HG03025 (cell line): ENCODE data around the gene VSX1.

Source experiments
- ATAC-seq: cut with Tn5 transposase; IDR thresholded peaks from one replicate; pipeline ENCODE4 v1.9.1; 2021; ENCODE audit warnings: mild to moderate bottlenecking, moderate library complexity; ENCODE audit not compliant: unreplicated experiment, low FRiP score

VSX1 gene

DNA sequence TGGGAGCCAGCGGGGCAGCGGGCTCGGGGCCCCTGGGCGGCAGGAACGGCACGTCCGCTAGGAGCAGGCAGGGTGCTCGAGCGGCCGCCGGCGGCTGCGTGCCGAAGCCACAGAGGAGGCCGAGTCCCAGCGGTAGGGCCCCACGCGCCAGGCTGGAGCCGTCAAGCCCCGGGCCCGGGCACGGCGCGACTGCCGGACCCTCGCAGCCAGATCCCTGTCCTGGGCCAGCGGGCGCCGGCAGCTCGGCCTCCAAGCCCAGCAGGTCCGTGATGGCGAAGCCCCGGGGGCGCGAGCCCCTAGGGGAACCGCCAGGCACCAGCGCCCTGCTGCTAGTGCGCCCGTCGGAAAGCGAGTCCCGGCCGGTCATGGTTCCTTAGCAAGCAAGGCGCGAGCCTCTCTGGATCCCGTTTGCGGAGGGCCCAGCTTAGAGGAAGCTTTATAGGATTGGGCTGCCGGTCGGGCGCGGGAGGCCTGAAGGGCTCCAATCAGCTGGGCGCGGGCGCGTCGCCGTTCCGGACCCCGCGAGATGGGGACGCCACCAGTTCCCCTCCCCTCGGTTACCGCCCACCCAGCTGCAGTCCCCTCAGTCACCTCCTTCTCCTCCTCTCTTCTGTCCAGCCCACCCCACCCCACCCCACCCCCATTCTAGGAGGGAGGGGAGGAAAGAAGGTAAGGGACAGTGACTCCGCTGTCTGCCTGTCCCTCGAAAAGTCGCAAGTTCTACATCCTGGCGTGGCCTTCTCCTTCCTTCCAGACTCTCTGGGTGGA lies at the start of gene VSX1:
VSX1 (minus strand) TSS at position 412 of the 768 bp plus-strand sequence; CDS start at position 367, 45 bp downstream.
- no peak for ATAC-seq

DNA sequence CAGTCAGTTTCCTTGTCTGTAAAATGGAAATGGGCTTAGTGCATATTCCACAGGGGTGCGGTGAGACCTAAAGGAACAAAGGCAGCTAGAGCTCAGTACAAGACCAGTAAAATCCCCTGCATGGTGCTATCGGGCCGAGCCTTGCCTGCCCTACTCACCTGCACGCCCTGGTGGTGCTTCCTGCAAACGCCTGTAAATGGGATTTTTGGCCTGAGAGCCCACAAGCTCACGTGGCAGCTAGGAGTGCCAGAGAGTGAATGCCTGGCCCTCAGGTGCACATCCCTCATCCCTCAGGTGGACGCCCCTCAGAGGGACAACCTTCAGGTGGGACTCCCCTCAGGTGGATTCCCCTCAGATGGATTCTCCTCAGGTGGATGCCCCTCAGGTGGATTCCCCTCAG lies 48.0 kb upstream of the VSX1 start:
- ATAC-seq = no peak

DNA sequence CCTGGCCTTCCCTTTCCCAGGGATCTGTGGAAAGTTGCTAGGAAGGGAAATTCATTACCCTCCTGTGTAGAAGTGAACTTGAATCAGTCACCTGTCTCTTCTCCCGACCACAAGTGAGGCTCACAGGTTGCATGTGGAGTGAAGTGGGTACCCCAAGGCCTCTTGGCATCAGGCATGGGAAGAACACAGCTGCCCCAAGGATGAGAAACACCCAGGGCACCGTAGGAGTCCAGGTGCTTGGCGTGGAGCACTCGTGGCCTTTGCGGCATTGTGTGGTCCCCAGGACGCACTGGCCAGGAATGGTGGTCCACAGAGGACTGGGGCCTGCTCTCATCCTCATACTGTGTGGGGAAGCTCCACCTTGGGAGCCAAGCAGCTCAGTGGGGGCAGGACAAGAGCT lies 47.5 kb upstream of the VSX1 start:
- no peak for ATAC-seq

DNA sequence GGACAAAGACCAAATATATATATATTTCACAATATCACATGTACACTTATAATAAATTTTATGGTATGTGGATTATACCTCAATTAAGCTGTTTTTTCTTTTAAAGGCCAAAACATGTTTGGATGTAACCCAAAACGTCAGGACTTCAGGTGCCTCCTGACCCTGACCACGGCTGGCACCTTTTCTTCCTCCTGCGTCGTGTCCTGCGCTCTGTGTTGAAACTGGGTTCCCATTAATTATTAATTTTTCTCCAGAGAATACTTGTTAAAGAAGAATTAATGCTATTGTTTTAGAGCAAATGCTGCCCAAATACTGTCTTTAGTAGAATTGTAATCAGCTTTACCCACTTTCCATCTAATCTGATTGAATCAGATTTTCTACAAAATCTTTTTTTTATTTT lies 46.7 kb upstream of the VSX1 start:
- no peak for ATAC-seq

DNA sequence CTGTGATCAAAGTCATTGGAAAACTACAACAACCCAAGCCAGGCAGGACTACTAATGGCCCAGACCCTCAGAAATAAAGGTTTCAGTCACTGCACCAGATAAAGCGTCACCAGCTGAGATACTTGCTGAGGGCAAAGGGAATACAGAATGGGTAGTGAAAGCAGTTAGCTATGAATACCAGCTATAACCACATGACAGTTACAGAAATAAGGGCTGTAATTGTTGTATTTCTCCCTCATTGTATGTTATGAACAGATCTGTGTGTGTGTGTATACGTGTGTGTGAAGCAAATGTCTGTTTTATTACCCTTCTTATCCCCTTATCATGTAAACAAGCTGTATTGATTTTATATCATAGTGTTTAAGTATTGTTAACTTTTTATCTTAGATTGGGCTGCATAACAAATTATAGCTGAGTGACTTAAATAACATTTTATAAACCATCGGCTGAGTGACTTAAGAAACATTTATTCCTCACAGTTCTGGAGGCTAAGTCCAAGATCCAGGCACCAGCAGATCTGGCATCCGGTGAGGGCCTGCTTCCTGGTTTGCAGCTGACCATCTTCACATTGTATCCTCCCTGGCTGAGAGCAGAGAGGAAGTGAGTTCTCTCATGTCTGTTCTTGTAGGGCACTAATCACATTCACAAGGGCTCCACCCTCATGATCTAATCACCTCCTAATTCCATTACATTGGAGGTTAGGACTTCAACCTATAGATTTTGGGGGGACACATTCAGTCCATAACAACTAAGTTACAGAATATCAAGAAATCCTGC lies 46.0 kb upstream of the VSX1 start:
- no peak for ATAC-seq

DNA sequence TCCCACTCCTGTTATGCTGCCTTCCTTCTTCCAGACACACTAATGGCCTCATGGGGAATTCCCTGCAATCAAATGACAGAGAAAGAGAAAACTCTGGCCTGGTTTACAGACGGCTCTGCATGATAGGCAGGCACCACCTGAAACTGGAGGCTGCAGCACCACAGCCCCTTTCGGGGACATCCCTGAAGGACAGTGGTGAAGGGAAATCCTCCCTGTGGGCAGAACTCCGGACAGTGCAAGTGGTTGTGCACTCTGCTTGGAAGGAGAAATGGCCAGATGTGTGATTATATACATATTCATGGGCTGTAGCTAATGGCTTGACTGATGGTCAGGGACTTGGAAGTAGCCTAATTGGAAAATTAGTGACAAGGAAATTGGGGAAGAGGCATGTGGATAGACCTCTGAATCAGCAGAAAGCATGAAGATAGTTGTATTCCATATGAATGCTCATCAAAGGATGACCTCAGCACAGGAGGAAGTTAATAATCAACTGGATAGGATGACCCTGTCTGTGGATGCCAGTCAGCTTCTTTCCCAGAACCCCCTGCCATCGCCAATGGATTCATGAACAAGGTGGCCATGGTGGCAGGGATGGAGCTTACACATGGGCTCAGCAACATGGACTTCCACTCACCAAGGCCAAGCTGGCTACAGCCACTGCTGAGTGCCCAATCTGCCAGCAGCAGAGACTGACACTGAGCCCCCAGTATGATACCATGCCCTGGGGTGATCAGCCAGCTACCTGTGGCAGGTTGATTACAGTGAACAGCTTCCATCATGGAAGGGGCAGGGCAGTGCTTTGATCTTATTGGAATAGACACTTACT lies 44.5 kb upstream of the VSX1 start:
- ATAC-seq = no peak

DNA sequence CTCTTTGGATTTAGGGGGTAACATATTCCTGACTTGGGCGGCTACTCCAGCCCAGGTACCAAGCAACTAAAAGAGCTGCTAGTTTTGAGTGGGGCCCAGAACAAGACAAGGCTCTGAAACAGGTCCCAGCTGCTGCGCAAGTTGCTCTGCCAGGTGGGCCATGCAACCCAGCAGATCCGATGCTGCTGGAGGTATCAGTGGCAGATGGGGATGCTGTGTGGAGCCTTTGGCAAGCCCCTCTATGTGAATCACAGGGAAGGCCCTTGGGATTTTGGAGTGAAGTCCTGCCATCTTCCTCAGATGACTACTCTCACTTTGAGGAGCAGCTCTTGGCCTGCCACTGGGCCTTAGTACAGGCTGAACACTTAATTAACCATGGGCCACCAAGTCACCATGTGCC lies 43.7 kb upstream of the VSX1 start:
- ATAC-seq = no peak

DNA sequence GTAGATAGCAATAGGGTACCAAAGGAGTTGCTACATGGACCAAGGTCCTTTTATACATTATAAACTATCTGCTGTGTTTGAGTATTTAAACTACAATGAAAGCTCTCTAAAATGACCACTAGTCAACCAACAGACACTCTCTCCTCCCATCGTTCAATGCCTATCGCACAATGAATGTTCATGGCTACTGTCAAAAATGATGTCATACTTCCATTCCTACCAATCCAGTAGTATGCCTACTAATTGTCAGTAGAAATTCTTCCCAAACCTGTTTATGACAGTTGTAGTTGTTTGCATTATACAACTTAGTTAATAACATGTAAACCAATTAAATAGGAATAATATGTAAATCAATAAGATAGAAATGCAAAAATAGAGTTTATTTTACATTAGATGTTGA lies 39.0 kb upstream of the VSX1 start:
- no peak for ATAC-seq

DNA sequence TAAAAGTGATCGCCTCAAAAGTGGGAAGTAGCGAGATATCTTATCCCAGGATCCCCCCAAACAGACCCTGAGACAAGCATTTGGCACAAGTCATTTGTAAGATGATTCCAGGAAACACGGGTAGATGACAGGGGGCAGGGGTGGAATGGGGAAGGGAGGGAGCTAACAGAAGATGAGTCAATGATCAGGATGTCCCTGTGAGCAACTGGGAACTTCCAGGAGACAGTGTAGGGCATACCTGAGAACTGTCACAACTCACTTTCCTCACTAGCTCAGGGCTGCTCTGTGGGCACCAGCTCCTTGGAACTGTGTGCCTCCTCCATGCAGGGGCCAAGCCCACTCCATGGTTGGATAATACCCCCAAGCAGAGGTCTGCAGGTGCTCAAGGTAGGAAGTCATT lies 38.5 kb upstream of the VSX1 start:
- ATAC-seq = no peak

DNA sequence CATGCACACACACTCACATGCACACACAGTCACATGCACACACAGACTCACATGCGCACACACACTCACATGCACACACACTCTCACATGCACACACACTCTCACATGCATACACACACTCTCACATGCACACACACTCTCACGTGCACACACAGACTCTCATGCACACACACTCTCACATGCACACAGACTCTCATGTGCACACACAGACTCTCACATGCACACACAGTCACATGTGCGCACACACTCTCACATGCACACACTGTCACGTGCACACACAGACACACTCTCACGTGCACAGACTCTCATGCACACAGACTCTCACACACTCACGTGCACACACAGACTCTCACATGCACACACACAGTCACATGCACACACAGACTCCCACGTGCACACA lies 36.6 kb upstream of the VSX1 start:
- ATAC-seq = no peak

DNA sequence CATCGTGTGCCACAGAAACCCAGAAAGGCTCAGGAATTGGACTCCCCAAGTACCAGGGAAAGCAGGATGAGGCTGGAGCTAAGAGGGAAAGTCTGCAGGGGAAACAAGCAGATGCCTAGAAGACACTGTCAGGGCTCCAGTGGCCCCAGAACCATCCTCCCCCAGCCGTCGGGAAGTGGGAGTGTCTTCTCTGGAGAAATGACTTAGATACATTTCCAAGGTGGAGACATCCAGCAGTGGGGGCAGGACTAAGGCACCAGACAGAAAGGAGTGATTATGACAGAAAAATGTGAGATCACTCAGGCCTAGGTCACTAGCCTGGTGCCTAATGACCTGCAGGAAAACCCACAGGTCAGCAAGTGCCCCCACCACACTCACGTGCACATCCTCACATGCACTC lies 36.0 kb upstream of the VSX1 start:
- ATAC-seq = no peak

DNA sequence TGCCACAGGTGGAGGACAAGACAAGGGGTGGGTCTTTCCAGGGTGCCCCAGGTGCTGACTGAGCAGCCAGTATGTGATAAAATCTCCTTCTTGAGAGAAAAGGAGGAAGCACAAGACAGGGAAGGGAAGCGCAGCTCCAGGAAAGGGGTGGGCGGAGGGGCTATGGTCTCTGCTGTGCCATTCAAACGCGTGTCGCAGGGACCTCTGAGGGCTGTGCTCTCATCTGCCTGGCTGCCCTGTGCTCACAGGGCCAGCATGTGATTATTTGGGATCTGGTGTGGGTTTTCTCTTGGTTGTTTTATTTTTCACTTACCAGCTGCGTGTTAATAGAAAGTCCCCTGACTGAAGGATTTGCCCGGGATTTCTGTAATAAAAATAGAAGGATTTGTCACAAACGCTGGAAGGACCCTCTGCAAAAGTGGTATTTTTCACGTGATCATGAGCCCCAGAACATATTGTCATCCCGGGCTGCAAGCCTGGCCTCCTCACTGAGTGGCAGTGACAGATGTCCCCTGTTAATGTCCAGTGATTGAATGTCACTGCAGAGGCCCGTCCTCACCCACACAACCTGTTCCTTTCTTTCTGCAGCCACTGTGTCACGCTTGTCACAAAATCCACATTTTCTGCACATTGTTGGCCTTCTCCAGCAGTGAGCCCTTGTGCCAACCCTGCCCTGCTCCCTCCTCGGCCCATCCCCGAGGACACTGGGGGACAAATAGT lies 35.0 kb upstream of the VSX1 start:
- no peak for ATAC-seq

DNA sequence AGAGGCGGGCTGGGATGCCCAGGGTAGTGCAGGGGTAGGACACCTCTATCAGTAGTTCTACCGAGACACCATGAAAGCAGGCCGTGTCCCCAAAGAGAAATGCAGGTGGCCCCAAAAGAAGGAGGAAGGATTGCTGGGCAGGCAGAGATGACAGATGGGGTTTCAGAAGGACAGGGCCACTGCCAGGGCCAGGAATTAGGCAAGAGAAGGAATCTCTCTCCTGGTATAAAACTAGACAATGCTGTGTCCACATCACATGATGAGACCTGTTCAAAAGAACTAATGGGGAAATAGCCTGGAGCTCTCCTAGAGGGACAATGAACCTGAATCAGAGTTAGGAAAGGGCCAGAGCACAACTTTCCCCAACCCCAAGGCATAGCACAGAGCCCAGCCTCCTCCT lies 21.6 kb upstream of the VSX1 start:
- no peak for ATAC-seq

DNA sequence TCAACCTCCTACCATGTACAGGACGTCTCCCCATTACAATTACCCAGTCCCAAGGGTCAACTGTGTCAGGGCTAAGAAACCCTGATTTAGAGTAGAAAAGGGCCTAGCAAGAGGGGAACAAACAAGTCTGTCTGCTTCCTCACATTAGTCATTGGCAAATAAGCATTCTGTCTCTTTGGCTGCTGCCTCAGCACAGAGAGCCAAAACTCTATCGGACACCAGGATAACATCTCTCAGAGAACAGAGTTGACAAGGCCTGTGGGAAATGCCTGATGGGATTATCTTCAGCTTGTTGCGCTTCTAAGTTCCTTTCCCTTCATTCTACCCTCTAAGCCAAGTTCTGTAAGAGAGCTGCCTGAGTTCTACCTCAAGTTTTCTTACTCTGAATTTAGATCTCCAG lies 19.0 kb upstream of the VSX1 start:
- no peak for ATAC-seq

DNA sequence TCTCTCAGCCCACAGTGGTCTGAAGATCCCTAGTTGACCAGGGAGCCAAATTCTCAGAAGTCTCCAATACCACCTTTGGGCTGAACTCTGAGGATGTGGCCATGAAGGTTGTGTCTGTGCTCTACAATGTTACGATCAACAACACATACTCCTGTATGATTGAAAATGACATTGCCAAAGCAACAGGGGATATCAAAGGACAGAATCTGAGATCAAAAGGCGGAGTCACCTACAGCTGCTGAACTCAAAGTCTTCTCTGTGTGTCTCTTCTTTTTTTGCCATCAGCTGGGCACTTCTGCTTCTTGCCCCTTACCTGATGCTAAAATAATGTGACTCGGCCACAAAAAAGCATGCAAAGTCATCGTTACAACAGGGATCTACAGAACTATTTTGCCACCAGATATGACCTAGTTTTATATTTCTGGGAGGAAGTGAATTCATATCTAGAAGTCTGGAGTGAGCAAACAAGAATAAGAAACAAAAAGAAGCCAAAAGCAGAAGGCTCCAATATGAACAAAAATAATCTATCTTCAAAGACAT lies 17.7 kb upstream of the VSX1 start:
- ATAC-seq = no peak

DNA sequence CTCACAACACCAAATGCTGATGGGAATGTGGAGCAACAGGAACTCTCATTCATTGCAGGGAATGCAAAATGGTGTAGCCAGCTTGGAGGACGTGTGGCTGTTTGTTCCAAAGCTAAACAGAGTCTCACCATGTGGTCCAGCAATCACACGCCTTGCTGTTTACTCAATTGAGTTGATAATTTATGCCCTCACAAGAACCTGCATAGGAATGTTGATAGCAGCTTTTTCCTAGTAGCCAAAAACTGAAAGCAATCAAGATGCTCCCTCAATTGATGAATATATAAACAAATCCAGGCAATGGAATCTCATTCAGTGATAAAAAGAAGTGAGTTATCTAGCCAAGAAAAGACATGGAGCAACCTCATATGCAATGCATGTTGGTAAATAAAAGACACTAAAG lies 15.6 kb upstream of the VSX1 start:
- ATAC-seq = no peak

DNA sequence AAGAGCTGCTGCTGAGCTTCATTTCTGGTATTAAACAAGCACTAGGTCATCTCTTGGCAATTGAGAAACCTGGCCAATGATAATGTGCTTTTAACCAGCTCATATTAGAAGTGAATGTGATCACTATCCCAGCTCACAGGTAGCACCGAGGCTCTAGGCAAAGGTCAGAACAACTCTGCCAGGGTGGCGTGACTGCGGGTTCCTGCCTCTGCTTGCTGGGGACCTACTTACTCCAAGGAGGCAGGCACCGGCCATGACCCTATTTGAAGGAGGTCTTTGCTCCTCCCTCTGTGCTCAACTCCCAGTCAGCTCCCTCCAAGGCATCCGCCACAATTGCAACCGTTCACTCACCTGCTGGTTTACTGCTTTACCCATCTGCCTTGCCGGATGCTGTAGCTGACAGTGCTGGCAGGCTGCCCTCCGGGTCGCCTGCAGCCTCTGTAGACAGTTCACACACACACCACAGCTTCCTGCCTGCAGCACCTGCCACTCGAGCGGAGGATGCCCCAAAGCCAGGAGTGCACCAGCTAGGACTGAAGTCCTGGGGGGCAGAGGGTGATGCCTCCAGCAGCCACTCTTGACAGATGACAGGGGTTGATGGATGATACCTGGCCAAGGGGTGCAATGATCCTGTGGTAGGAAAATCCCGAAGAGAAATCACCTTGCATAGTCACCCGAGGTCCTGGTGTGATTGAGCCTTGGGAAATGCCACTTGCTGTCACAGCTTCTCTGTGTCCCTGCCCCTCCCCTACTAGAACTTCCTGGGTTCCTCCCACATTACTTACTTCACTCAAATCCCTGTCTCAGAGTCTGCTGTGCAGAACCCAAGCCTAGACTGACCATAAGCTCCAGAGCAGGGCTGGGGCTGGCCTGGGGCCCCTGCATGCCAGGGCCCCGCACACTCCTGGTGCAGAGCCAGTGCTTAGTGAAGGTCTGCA lies 8.8 kb upstream of the VSX1 start:
- no peak for ATAC-seq

DNA sequence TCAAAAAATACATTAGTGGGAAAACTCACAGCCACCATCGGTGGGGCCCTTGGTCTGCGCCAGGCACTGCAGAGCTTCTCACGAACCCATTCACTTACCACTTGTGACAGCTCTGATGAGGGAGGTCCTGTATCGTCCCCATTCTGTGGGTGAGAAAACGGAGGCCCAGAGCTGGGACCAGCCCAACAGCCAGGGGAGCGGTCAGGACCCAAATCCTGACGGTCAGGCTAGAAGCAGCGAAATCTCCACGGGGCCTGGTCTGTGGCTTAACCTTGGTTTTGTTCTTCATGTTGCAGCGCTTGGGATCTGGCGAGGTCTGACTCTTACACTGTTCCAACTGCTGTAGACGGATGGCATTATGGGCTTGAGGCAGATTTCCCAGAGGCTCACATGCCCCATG lies 7.7 kb upstream of the VSX1 start:
- ATAC-seq = no peak

DNA sequence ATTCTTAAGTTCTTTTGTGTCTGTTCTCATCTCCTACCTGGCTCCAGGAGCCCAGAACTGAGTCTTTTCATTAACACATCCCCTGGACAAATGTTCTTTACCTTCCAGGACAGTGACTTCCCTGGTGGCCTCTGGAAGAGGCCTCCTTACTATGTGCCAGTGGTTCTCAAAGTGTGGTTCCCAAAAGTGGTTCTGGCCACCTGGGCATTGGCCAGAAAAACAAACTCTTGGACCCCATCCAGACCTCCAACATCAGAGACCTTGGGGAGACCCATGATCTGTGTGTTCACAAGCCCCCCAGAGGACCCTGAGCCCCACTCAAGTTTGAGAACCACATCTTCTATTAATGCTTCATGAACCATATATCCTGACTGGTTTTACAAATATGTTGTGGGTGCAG lies 7.2 kb upstream of the VSX1 start:
- ATAC-seq = no peak
